GM20431 (cell line): ENCODE results near the gene DACT3.

Source experiments
- in situ Hi-C: fragments of 300-500 bp; cut with MseI, MboI; formaldehyde crosslinking; loops from one replicate; pipeline ENCODE4 v1.15.0; 2020; ENCODE audit warnings: low sequenced_read_pairs; ENCODE audit not compliant: unreplicated experiment

Gene DACT3, protein sequence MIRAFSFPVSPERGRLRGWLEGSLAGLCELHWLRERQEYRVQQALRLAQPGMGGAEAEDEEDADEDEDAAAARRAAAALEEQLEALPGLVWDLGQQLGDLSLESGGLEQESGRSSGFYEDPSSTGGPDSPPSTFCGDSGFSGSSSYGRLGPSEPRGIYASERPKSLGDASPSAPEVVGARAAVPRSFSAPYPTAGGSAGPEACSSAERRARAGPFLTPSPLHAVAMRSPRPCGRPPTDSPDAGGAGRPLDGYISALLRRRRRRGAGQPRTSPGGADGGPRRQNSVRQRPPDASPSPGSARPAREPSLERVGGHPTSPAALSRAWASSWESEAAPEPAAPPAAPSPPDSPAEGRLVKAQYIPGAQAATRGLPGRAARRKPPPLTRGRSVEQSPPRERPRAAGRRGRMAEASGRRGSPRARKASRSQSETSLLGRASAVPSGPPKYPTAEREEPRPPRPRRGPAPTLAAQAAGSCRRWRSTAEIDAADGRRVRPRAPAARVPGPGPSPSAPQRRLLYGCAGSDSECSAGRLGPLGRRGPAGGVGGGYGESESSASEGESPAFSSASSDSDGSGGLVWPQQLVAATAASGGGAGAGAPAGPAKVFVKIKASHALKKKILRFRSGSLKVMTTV

DNA sequence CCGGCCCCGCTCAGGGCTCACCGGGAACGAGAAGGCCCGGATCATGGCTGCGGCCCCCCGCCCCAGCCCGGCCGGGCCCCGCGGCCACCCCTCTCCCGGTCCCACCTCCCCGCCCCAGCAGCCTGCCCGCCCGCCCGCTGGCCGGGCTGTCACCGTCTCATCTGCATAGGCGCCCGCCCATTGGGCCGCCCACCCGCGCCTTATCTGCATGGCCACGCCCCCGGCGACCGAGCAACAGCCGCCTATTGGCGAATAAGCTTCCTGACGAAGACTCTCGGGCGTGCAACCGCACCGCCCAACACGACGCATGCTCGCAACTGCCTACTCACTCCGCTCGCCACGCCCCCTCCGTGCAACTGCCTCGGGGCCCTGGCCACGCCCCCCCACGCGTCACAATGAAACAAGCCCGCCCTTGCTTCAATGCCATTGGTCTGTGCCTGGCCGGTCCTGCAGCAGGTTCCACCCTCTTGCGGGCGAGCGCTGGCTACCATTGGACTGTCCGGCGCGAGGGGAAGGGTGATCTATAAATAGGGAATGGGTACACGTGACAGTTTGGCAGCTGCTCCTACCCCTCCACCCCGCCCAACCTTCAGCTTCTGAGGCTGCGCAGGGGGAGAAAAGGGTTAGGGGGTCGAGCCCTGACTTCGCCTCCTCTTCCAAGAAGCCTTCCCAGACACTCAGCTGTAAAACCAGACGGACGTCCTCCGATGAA lies at the start of gene DACT3:
DACT3 (minus strand) TSS at position 163 of the 712 bp plus-strand sequence; CDS start at position 45, 118 bp downstream.
- in situ Hi-C loops, result no loop called here

DNA sequence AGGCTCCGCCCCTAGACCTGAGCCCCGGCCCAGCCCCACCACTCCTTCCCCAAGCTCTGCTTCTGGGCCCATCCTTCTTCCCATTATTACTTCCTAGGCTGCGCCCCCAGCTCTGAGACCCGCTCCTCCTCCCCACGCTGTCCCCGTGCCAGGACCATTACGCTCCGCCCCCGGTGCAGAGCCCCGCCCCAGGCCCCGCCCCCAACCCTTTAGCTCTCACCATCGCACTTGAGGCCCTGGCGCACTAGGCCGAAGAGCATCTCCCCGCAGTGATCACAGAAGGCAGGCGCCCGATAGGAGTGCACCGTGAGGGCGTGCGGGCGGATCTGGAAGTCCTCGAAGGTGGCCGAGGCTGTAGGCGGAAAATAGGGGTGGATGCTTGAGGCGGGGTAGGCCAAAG lies 49.7 kb upstream of the DACT3 start:
- in situ Hi-C loops, result no loop called here

DNA sequence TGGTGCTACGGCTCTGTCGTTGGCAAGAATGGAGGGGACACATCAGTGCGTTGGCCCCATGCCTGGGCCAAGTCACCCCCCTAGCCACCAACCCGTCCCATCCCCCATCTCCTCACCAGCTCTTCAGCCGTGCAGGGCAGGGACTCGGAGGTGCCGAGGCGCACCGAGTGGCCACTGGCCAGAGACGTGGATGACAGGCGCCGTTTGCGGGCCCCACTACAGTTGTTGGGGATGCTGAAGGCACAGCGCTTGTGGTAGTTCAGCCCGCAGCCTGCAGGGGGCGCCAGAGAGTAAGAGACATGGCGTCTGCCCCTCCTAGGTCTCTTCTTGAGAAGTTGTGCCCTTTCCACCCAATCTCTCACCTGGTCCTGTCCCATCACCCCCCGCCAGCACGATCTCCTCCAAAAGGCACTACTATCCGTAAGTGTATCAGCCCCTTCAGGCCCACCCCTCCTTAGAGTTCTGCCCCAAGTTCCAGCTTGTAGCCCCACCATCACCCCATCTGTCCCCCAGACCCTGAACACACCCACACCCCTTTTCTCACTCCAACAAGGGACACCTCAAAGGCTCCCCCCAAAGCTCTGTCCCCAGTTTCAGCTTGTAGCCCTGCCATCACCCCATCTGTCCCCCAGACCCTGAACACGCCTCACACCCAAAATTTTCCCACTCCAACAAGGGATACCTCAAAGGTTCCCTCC lies 43.5 kb upstream of the DACT3 start:
- in situ Hi-C loops, result no loop called here

DNA sequence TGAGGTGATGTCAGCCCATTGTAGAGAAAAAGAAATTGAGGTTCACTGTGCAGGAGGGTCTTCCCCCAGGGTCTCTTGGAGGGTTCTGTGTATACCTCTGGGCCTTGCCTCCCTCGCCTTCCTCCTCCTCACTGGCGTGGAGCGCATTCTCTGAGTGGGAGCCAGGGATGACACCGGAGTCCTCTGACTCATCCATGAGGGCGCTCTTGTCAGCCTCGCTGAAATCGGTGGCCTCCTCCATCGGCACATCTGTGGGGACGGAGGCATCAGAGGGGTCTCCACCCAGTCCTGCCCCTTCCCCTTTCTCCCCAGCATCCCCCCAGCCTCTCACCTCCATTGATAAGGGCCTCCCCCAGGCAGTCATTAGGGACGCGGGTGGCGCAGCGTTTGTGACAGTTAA lies 39.7 kb upstream of the DACT3 start:
- in situ Hi-C loops, result no loop called here

DNA sequence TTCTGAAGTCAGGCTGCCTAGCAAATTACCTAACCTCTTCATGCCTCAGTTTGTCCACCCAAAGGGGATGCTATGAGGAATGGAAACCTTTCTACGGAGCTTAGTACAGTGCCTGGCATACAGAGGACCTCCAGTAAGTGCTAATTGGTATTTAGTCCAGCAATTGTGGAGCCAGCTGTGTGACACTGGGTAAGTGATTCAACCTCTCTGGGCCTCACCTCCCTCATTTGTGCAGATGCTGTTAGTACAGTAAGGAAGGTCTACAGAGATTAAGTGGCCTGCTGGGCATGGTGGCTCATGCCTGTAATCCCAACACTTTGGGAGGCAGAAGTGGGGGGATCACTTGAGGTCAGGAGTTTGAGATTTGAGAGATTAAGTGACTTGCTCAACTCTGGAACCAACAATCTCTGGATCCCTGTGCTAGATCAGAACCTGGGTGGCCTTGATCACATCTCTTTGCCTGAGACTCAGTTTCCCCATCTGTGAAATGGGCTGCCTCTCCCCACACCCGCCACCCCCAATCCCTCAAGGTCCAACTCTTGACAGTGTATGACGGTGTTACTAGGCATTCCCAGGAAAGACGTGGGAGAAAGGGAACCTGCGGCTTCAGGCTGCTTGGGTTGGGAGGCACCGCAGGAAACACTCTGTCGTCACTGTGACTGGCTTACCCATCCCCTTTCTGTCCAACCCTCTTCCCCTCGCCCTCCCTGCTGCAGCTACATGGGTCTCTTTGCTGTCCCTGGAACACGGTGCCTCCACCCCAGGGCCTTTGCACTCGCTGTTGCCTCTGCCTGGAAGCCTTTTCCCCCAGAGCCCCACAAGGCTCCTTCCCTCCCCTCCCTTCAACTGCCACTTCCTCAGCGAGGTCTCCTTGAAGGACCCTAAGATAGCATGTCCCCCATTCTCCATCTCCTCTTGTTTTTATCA lies 37.7 kb upstream of the DACT3 start:
- in situ Hi-C loops, result no loop called here

DNA sequence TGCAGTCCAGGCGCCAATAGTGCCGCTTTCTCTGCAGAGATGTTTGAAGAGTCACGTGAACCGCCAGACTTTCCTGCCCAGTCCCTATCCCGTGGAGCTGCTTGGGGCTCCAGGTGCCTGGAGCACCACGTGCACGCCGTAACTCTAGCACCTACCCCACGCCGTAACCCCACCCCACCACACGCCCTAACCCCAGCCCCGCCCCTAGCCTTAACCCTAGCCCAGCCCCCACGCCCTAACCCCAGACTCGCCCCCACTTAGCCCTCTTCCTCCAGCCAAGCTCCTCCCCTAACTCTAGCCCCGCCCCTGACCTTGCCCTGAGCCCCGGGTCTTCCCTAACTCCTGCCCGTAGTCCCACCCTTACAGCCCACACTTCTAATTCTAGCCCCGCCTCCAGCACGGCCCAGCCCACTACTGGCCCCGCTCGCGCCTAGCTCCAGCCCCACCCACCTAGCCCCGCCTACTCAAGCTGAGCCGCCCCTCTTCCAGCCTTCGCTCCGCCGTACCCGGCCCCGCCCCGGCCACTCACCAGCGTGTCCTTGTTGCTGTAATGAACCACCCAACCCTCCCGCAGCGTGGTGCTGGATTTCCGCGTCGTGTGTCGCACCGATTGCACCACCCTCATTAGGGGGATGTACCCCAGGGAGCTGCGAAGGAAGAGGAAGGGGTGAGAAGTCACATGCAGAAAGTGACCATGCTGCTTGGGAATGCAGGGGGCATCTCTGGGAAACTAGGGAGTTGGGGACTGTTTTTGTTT lies 36.4 kb upstream of the DACT3 start:
- in situ Hi-C loops, result no loop called here

DNA sequence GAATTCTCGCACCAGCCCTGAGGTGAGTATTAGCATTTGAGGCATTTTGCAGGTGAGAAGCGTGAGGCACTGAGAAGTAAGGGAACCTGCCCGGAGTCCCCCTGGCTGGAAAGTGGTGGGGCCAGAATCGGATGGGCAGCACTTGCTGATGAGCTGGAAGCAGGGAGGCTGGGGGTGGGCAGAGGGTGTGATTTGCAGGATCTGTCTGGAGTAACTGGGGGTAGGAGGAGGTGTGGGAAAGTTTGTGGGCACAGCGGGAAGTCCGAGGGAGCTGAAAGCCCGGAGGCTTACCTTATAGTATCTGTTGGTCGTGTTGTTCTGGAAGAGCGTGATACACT lies 35.9 kb upstream of the DACT3 start:
- in situ Hi-C loops, result no loop called here

DNA sequence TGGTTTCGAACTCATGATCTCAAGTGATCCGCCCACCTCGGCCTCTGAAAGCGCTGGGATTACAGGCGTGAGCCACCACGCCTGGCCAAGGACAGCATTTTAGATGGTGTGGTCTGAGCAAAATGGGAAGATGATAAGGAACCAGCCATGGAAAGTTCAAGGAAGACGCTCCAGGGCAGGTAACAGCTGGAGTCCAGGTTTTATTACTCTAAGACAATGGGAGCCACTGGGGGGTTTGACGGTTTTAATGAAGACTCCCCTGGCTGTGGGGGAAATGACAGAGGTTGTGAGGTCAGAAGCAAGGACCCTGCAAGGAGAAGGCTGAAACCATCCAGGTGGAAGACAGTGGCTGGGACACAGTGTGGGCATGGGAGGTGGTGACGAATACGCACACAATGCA lies 35.1 kb upstream of the DACT3 start:
- in situ Hi-C loops, result no loop called here

DNA sequence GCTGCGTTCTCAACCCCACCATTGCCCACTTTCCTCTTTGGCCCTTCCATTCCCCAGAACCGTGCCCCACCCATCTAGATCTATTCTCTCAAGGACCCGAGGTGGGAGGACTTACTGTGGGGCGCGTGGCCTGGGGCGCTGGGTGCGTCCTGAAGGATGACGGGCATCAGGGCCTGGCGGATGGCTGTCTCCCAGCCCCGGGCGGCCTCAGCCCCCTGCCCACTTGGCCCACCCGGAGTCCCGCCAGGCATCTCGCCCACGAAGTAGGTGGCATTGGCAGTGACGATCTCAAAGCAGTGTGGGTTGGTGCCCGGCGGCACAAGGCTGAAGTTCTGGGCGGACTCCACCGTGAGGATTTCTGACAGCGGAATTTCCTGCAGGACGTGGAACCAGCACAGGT lies 32.8 kb upstream of the DACT3 start:
- in situ Hi-C loops, result no loop called here

DNA sequence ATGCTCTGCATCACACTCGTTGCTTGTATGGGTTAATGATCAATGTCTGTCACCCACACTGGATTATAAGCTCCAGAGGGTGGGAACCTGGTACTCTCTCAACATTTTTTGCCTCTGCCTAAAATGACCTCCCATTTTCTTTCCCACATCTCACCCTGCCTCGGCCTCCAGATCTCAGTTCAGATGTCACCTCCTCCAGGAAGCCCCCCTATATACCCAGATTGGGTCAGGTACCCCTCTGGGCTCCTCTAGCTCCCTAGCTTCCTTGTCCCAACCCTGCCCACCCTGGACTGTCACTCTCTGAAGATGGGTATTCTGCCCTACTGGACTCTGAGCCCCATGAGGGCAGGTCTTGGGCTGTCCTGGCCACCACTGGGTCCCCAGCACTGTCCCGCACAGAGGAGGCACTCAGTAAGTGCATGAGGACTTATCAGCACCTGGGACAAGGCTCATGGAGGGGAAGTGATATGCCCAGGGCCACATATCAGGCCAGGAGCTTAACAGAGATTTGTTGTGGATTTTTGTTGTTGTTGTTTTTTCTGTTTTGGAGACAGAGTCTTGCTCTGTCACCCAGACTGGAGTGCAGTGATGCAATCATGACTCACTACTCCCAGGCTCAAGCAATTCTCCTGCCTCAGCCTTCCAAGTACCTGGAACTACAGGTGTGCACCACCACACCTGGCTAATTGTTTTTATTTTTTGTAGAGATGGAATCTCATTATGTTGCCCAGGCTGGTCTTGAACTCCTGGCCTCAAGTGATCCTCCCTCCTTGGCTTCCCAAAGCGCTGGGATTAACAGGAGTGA lies 32.1 kb upstream of the DACT3 start:
- in situ Hi-C loops, result no loop called here

DNA sequence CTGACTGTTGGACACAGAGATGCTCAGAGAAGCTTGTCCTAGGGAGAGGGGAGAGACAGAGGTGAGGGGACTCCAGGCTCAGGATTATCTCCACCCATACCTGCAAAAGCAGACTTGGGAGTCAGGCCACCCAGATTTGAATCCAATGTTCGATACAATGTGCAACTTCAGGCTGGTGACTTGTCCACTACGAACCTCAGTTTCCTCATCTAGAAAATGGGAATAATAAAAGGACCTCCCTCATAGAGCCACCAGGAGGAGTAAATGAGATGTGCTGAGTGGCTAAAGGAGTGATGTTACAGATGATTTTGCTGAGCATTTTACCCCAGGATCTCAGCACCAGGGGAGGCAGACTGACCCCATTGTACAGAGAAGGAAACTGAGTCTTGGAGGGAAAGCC lies 31.0 kb upstream of the DACT3 start:
- in situ Hi-C loops, result no loop called here

DNA sequence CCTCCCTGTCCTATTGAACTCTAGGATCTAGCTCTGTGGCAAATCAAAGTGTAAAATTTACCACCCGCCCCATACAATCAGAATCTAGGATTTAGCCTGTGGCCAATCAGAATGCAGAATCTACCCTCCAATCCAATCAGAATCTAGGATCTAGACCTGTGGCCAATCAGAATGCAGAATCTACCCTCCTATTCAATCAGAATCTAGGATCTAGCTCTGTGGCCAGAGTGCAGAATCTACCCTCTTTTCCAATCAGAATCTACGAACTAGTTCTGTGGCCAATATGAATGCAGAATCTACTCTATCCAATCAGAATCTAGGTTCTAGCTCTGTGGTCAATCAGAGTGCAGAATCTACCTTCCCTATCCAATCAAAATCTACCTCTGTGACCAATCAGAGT lies 30.1 kb upstream of the DACT3 start:
- in situ Hi-C loops, result no loop called here

DNA sequence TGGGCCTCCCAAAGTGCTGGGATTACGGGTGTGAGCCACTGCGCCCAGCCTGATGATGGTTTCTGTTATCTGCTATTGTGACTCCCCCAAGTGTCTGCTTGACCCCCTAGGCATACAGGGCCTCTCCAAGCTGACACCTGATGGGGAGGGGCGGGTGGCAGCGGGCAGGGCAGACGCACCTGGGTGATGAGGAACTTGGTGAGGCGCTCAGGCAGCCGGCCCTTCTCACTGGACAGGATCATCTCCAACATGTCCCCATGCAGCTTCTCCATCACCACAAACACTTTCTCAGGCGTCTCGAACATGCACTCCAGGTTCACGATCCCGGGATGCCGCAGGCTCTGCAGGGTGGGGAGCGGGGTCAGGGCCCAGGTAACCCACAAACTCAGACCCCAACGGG lies 28.4 kb upstream of the DACT3 start:
- in situ Hi-C loops, result no loop called here

DNA sequence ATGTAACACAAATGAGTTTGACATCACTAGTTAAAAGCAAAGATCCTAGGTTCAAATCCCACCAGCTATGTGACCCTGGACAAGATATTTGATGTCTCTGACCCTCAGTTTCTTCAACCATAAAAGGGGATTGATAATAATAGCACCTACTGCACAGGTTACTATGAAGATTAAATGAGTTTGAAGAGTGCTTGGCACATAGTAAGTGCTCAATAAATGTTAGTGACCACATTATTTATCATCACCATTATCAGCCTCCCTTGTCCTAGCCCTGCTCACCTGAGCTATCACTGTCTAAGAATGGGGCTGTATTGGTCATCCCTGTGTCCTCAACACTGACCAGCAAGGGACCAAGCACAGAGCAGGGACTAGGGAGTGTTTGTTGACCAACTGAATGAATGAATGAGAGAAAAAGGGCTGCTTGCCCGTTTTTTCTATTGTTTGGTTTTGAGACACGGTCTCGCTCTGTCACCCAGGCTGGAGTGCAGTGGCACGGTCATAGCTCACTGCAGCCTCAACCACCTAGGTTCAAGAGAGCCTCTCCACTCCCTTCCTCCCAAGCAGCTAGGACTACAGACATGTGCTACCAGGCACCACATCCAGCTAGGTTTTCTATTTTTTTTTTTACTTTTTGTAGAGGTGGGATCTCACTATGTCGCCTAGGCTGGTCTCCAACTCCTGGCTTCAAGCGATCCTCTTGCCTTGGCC lies 26.6 kb upstream of the DACT3 start:
- in situ Hi-C loops, result no loop called here

DNA sequence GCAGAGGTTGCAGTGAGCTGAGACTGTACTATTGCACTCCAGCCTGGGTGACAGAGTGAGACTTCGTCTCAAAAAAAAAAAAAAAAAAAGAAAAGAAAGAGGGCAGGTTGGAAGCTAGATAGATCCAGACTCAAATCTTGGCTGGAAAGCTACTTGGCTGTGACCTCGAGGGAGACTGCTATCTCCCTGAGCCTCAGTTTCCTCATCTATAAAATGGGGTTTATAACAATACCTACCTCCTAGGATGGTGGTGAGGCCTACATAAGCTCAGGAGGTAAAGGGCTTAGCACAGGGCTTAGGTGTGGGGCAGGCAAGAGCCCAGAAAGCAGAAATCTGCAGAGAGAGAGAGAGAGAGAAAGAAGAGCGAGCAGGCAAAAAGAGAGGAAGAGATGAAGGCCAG lies 24.2 kb upstream of the DACT3 start:
- in situ Hi-C loops, result no loop called here

DNA sequence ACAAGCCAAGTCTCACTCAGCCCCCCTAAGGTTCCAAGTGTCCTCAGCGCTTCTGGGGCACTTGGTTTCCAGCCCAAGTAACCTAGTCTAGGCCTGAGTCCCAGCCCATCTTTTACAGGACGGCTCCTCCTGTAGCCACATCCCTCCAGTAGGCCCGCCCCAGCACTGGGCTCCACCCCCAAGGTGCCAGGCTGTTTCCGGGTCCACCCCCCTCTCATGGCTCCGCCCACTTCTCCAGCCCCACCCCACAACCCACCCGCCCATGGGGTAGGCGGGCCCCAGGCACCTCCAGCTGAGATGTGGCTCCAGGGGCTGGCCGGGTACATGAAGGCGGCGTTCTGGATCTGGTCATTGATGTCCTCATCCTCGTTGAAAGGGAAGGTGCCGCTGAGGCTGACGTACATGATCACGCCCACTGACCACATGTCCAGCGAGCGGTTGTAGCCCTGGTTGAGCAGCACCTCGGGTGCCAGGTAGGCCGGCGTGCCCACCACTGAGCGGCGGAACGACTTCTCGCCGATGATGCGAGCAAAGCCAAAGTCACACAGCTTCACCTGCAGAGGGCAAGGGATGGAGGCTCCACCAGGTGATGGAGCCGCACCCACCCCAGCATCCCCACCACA lies 17.2 kb upstream of the DACT3 start:
- in situ Hi-C loops, result no loop called here
